ENCODE measurements around the gene BLOC1S1.

DNA sequence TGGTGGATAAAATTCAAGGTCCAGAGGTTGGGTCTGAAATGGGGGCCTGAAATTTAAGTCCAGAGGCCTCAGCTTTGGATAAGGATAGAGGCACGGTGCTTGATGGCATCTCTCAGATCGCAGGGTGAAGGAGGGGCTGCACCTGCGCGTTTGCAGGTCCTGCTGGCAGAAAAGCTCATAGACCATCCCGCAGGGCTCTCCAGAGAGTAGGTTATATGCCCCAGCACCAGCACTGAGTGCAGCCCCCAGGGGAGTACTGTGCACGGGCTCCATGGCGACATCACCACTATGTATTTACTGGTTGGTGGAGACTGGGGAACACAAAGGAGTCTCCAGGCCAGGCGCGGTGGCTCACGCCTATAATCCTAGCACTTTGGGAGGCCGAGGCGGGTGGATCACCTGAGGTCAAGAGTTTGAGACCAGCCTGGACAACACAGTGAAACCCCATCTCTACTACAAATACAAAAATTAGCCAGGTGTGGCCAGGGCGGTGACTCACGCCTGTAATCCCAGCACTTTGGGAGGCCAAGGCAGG, 17.2 kb downstream of the BLOC1S1 start:
- TF ChIP-seq CTCF (IDR thresholded peaks at IDR 0.05) (no peak), POLR2A (IDR thresholded peaks at IDR 0.05) (no peak), EP300 (IDR thresholded peaks at IDR 0.05) (no peak)

Measured in upper lobe of left lung (tissue), 4 donors.